CD1c-positive myeloid dendritic cell (primary cell): Measurements from ENCODE around the gene MTLN.
"Not testable (repeated sequence)": the region's sequence is repeated elsewhere in the genome, so short reads cannot be mapped to it uniquely, and the experiment has no call there.

ENCODE experiments used
- DNase-seq: peaks from one replicate; pipeline ENCODE4 v3.0.0-alpha.2; 2016; ENCODE audit errors: extremely low spot score

Gene MTLN

GRCh38 chr2:110198016-110198415 is 14.3 kb downstream of the MTLN start:
- DNase-seq: no peak

- no peak for DNase-seq
Observed at GRCh38 chr2:110197452-110197851, 14.9 kb downstream of the MTLN start.

GRCh38 chr2:110190169-110190568 is 22.2 kb downstream of the MTLN start:
- not testable (repeated sequence) for DNase-seq

- DNase-seq: no peak
Observed at GRCh38 chr2:110182449-110182848, 29.9 kb downstream of the MTLN start.

GRCh38 chr2:110180036-110180435 is 32.3 kb downstream of the MTLN start:
- DNase-seq: no peak

- DNase-seq: no peak
Observed at GRCh38 chr2:110173523-110173922, 38.8 kb downstream of the MTLN start.

GRCh38 chr2:110172506-110172905 is 39.8 kb downstream of the MTLN start:
- no peak for DNase-seq

GRCh38 chr2:110170102-110170501 is 42.2 kb downstream of the MTLN start:
- DNase-seq: no peak

GRCh38 chr2:110167326-110168000 is 44.9 kb downstream of the MTLN start:
- DNase-seq: no peak

GRCh38 chr2:110166266-110166665 is 46.1 kb downstream of the MTLN start:
- no peak for DNase-seq
